NK-92 (cell line): Measurements from ENCODE around the gene RNASE4.

Source experiments
- DNase-seq: peaks from one replicate; lab custom pipeline; 2025; ENCODE audit not compliant: unreplicated experiment; lab: John Stamatoyannopoulos, UW

The RNASE4 gene

DNA sequence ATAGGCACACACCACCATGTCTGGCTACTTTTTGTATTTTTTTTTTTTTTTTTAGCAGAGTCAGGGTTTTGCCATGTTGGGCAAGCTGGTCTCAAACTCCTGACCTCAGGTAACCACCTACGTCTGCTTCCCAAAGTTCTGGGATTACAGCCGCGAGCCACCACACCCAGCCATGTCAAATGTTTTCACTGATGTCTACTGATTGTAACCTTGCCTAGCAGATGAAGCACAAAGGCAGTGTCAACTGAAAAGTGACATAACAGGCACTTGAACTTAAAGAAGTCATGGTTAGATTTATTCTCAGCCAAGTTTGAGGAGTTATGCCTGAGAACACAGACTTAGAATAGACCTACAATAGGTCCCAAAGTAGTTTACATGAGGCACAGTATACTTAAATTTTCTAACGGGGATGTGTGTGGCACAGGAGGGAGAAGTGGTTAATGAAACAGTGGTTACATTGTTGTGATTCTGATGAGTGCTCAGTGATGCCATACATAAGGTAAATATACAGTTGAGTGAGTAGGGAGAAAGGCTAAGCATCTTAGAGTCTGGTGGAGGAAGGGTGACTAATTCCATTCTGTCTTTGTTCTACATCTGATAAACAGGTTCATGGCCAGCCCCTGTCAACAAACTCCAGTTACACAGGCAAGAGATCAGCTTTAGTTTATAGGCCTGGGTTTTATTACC is 12.6 kb upstream of the RNASE4 start:
- DNase-seq, result no peak

DNA sequence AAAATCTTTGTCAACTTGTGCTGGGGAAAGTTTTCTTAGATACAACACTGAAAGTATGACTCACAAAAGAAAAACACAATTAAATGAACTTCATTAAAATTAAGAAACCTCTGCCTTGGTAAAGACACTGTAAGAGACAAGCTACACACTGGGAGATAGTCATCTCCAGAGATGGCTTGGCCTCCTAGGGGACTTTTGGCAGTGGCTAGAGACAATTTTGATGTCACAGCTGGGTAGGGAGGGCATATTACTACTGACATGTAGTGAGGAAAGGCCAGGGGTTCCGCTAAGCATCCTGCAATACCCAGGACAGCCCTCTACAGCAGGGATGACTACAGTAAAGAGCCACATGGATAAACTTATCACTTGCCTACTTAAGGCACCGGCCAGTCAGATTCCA is 8.7 kb upstream of the RNASE4 start:
- no peak for DNase-seq

DNA sequence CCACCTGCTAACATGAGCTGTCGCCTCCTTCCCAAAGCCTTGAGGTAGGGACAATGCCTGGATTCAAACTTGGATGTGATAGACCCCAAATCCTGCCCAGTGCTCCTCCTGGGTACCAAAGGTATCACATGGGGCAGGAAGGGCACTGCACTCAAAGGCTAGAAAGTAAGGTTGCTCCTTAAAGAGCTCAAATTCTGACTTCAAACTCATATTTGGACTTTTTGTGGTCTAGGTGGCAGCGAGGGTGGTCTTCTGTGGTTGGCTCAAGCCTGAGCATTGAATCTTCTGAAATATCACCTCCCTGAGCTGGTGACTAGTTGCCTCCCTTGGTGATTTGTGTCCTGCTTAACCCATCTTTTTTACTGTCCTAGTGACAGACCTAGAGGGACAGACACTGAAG is 8.3 kb upstream of the RNASE4 start:
- DNase-seq, result no peak

DNA sequence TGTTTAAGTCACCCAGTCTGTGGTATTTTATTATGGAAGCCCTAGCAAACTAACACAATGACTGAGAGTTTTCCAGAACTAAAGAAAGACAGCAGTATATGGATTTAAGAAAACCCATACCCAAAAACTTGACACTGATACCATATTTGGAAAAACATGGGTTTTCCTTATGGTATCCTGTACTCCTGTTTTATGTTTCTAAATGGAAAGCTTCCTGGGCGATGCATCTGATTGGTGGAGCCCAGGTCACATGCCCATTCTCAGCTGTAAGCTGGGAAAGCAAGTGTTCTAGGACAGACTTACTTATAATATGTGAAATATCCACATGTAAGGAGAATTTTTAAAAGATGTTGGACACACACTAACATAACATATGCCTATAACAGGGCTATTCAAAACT is 4.5 kb upstream of the RNASE4 start:
- DNase-seq, result no peak

DNA sequence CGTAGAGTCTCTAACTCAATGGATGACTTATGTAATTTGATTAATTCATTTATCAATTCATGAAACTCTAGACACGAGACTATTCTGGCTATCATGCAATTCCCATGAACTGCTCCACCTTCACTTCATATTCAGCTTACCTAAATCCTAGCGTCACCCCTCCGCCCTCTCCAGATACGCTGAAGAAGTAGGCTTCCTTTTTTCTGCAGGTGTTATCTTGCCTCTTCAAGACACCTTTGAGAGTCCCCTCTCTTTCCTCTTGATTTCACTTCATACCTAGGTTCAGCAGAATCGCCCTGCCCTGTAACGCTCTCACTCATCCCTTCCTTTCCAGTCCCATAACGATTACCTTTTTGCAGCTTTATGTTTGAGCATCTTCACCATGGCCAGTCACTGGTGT is 4.0 kb upstream of the RNASE4 start:
- DNase-seq, result no peak

DNA sequence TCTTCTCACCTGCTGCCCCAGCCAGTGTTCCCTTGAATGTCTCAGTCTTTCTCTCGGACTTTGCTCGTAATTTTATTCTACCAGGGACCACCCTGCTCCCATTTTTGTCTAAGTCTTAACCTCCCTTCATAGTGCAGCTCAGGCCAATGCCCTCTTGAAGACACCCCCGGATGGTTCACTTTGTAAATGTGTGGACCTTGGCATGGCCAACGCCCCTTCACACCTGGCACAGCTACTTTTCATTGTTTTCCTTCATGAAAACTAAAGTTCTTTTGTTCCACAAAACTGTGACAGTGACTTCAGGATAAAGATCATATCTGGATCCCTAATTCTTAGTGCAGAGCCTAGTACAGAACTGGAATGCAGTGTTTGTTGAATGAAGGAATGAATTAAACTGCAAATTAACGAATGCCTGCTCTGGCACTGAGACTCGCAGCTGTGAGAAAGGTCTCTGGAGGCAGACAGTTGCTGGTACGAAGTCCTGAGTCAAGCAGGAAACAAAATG is 3.5 kb upstream of the RNASE4 start:
- no peak for DNase-seq

DNA sequence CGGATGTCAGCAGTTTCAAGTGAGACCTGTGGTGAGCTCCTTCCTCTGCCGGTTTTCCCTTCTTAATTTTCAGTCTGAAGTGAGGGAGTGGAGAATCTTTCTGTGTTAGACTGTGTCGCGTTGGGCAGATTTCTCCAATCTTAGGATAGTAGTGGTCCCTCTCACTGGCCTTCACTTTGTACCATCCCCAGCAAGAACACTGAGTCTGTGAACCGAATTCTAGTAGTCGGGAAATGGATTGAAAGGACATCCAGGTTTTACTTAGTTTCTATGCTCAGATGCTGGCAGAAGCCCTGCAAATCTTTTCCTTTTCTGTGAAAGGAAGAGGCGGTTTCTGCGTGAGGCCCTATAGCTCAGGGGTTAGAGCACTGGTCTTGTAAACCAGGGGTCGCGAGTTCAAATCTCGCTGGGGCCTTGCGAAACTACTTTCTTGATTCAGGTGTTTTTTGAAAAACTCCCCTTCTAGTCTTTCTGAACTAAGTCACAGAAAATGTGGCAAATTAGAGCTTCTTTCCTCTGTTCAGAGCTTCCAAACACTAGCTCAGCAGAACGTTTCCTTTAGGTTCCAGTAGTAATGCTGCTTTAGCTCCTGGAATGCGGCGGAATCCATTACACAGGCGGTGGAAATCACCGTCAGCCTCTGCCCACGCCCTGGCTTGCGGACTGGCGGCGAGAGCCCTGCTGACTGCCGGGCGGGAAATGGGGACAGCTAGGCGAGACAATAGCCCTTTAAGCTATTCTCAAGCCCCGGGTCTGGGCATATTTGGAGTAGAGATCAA is 2.8 kb upstream of the RNASE4 start:
- peak; percentile 42 for DNase-seq

DNA sequence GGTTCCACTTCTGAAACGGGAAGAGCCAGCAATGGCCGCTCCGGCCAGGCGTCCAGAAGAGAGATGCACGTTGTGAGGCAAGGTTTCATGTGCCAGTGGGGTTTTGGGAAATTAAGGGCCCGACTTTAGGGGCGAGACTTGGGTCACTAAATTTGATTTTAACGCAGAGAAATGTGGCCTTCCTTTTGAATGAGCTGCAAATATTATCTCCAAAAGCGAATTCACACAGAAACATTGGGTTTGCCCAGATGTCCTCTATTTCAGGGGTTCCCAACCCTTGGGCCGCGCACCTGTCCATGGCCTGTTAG is 2.3 kb upstream of the RNASE4 start:
- no peak for DNase-seq

DNA sequence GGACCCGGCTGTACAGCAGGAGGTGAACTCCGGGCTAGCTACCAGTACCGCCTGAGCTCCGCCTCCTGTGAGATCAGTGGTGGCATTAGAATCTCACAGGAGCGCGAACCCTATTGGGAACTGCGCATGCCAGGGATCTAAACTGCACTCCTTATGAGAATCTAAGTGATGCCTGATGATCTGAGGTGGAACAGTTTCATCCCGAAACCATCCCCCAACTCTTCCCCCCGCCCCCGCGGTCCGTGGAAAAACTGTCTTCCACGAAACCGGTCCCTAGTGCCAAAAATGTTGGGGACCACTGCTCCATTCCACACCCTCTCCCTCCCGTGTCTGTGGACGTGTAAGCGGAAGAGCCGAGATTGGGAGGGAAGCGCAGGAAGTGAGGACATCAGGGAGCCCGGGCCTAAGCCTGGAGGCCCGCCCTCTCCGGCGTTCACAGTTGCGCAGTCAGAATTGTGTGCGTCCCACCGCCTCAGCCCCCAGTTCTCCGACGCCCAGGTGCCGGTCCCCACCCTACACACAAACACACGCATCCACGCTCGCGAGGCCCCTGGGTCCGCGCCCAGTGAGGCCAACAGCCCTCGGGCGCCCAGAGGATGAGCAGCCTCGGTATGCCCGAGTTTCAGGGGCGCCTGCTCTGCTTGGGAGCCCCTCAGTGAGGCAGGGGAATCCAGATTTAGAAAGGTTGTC is 1.8 kb upstream of the RNASE4 start:
- DNase-seq, result no peak

DNA sequence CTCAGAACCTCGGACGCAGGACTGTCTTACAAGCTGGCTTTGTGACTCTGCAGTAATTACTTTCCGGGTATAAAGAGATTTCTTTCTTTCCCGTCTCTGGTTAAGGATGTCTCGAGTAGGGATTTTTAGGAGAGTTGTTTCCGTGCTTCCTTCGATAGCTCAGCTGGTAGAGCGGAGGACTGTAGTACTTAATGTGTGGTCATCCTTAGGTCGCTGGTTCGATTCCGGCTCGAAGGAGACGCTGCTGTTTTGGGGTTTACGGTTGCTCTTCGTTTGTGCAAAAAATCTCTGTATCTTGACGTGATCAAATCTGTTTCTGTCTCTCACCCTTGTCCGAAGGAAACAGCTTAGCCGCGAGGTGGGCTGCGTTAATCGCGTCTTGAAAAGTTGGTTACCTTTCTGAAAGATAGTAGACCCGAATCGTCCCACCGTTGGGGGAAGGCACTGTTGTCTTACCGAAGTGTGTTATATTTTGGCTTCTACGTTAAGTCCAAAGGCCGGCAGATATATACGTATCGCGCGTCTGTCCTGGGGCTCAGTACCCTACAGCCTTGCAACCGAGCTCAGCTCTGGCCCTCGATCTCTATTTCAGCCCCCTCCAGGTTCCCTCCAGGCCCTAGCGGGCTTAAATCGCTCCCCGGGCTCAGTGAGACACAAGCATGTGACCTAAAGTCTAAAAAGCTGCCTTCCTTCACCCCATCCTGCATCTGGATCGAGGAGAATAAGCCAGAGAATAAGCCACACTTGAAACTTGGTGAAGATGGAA is 1.1 kb upstream of the RNASE4 start:
- DNase-seq, result no peak

DNA sequence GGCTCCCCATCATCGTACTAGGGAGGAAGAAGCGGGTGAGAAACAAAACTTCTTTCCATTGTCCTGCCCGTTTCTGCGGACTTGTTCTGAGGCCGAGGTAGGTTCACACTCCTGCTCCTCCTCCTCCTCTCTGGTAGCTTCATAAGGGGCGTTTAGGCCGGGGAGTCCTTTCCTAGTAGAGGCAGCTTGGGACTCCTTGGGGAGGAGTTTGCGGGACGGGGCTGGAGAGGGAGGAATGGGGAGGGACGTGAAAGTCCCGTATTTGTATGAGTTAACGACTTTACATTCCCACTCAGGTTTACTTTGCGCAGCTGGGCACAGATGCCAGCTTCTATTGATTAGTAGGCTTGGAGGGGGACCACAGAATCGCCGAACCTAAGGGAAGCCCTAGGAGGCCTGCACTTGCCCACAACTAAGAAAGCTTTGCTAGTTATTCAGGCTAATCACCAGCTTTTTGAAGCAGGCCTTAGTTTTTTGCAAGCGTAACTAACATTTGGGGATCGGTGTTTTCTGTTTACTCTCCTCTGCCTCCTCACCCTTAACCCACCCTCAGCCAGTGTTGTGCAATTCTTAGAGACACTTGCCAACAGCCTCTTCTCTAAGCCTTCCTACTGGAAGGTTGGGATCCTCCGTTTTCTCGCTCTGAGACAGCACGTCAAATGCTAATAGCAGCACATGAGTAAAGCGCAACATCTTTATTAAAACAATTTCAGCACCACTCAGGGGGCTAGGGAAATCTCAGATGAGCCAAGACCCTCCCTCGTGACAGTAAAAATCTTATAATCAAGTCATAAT is 499 bp downstream of the RNASE4 start:
- no peak for DNase-seq

DNA sequence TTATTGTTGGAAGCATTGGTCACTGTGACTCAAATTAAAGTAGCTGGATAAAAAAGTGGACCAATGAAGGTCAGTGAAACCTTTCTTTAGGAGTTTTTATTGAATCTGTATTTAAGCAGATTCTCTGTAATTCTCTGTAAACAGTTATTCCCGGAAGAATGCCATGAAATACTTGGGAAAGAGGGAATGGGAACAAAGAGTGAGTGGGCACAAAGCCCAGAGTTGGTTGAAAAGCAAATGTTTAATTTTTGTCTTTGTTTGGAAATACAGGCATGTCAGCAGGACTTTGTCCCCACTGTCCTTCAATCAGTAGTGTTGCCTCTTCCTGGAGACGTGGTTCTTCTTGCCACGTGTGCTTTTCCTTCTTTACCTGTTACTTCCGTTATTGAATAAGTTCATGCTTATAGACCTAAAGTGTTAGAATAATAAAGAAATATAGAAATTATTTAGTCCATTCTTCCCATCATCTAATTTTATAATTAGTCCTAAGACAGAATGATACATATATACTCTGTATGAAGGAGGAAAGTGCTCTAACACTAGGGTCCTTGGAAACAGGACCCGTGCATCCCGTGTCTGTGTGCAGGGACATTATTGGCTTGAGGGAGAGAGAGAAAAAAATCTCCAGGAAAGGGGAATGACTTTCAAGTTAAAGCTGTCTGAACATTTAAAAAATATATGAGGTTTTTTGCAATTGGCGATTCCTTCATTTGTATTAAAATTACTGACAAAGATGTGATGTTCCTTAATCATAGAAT is 2.2 kb downstream of the RNASE4 start:
- DNase-seq, result no peak

DNA sequence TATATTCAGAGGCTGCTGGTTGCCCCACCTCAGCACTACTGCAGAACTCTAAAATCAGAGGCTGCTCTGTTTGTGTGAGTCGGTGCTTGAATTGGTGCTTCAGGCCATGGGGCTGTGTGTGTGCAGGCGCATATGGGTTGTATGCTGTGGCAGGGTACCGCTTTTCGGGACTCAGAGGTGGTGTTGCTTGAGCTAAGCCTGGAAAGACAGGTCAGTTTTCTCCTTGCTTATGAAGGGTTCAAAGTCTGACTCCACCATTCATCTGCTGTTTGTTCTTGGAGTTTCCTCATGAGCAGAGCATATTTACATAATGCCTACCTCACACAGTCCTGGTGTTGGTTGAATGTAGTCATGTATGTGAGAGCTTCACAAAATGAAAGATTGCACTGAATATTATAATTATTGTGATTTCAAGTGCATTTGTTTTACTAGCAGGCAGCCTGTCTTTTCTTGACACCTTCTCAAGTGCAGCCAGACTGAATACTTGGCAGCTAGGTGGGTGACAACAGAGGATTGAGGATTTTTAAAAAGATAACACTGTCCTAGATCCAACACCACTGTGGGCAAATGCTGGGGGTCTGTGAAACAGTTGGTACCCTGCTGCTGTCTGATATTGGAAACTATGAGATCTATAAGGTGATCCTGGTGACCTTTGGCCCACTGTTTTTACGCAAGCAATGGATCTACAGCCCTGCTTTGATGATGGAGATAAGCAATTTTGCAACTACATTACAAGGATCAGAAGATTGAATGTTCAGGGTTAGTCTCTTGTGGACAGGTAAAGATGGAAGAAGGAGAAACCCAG is 3.2 kb downstream of the RNASE4 start:
- DNase-seq, result no peak

DNA sequence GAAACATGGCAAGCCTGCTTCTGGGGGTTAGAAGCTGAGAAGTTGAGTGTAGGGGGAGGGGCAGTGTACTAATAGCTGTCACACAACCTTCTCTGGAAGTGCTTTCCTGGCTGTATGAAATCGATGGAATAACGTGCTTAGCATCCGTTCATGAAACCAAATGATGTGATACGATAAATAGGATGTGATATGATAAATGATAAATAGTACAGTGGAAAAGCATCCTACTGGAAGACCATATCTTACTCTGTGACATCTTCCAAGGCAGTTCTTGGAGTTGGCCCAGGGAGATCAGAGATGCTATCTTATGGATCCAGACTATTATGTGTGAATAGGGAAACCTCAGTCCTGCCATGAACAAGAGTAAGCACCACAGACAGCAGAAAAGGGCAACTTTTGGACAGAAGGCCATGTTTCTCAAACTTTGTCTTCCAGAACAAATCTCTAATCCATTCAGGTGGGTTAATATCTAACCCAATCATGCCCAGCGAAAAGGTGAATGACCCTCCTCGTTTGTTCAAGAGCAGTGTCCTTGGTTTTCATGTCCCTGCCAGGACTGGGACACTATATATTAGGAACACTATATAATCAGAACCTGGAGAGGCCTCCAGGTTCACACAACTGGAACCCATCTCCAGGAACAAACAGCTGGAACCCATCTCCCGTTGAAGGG is 3.9 kb downstream of the RNASE4 start, which contains the start of gene ANG:
ANG (plus strand) TSS at position 598 of the 673 bp plus-strand sequence. CDS start 4,801 bp downstream, outside the sequence.
- DNase-seq, result no peak

DNA sequence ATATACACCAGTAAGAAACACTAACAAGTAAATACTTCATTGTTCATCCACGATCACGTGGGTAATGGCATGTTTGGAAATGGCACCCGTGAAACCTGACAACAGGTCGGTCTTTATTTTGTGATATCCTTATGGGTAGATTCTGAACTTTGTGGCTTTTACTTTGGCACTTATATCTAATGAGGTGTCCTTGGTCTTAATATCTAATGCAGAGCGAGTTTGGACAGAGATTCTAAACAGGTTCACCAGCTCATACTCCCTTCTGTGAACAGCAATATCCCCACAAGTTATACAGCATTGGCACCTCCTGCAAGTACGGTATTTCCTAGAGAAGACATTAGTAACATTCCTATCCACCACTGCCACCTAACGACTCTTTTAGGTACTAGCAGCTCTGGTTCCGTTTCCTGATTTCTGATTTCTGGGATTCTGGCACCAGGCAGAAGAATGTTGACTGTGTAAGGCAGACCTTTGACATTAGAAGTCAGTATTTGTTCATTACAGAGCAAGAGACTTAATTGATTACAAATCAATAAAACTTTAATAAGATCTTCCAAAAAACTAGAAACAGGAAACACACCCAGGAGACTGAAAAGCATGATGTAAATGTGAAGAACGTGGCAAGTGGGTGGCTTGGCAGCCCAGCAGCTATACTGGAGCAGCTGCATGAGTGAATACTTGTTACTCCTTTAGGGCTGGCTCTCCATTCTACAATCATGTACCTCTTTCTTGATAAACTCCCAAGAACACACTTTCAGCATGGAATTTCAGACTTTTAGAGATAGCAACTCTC is 6.7 kb downstream of the RNASE4 start:
- no peak for DNase-seq

DNA sequence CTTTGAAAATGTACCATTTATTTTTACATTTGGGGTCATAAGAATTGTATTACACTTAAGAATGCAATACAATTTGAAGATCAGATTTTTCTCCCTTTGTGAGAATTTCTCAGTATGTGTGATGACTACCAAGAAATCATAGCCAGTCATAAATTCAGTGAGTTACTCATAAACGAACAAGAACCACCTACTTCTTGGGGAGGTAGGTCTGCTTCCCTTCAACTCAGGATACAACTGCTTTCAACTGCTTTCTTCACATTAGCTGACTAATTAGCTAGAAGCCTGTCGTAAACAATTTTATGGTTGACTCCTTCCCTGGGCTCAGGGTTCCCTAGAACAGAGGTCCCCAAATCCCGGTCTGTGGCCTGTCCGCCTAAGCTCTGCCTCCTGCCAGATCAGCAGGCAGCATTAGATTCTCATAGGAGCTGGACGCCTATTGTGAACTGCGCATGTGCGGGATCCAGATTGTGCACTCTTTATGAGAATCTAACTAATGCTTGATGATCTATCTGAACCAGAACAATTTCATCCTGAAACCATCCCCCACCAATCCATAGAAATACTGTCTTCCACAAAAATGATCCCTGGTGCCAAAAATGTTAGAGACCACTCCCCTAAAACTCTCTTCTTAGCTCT is 7.9 kb downstream of the RNASE4 start:
- no peak for DNase-seq

DNA sequence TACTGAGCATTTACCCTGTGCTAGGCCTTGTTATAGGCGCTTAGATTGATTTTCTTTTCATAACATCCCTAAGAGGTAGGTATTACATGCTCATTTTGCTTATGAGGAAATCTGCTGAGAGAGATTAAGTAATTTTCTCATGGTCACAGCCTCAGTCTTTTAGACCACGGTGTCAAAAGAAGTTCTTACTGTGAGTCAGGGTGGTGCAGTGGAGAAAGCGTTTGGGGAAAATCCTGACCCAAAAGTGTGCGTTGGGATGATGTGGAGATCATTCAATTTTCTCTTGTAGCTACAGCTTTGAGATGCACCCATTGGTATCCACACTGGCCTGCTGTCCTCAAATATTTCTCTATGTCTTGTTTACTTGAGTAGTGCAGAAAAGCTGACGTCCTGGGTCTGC is 12.4 kb downstream of the RNASE4 start:
- DNase-seq, result no peak
